Measurements from ENCODE around the gene RABGEF1.
"Not testable (repeated sequence)": the region's sequence is repeated elsewhere in the genome, so short reads cannot be mapped to it uniquely, and the experiment has no call there.

Gene RABGEF1

GRCh38 chr7:66817208-66817795 lies 76.8 kb downstream of the RABGEF1 start:
- Mint-ChIP-seq H3K36me3 (peaks cover 14 to 29% of the 10 kb centered on the region in 2 donors), H3K4me3 (peak overlapping the region; percentile 8 to 48), H3K27ac (peak overlapping the region; percentile 77), H3K4me1 (peaks cover 19 to 34% of the 10 kb centered on the region in 2 donors)
- ATAC-seq (replicated peaks): peak; percentile 86 to 88
- not testable (repeated sequence) for H3K27me3 Mint-ChIP-seq, H3K9me3 Mint-ChIP-seq
- peak; percentile 17 for DNase-seq

- not testable (repeated sequence) for H3K9me3 Mint-ChIP-seq, H3K27ac Mint-ChIP-seq, H3K4me3 Mint-ChIP-seq
These were observed 77.4 kb downstream of the RABGEF1 start for GRCh38 chr7:66817956-66818355.

GRCh38 chr7:66824041-66824440 lies 83.5 kb downstream of the RABGEF1 start:
- H3K4me3 Mint-ChIP-seq: no peak overlapping the region

More at GRCh38 chr7:66817956-66818355, 77.4 kb downstream of the RABGEF1 start:
- ATAC-seq (replicated peaks); DNase-seq; H3K27me3 Mint-ChIP-seq: not testable (repeated sequence)
- peaks cover 18 to 27% of the 10 kb centered on the region in 2 donors for H3K4me1 Mint-ChIP-seq
- peaks cover 11 to 23% of the 10 kb centered on the region in 2 donors for H3K36me3 Mint-ChIP-seq

GRCh38 chr7:66825538-66825937 lies 85.0 kb downstream of the RABGEF1 start:
- not testable (repeated sequence) for H3K36me3 Mint-ChIP-seq, H3K4me1 Mint-ChIP-seq, H3K27ac Mint-ChIP-seq, H3K4me3 Mint-ChIP-seq, H3K27me3 Mint-ChIP-seq, H3K9me3 Mint-ChIP-seq
- peak; percentile 15 for DNase-seq
- peak; percentile 72 to 73 for ATAC-seq (replicated peaks)

More at GRCh38 chr7:66824041-66824440, 83.5 kb downstream of the RABGEF1 start:
- no peaks in the 10 kb centered on the region for H3K9me3 Mint-ChIP-seq
- peaks cover 0 to 4% of the 10 kb centered on the region in 2 donors for H3K36me3 Mint-ChIP-seq
- H3K4me1 Mint-ChIP-seq: no peaks in the 10 kb centered on the region
- no peaks in the 10 kb centered on the region for H3K27me3 Mint-ChIP-seq
- no peak overlapping the region for H3K27ac Mint-ChIP-seq
- no peak for ATAC-seq (replicated peaks)
- DNase-seq: no peak

- H3K9me3 Mint-ChIP-seq: no peaks in the 10 kb centered on the region
- DNase-seq (no peak), ATAC-seq (replicated peaks) (no peak)
- H3K4me1 Mint-ChIP-seq: no peaks in the 10 kb centered on the region
- no peak overlapping the region for H3K4me3 Mint-ChIP-seq
- no peaks in the 10 kb centered on the region for H3K27me3 Mint-ChIP-seq
- no peak overlapping the region for H3K27ac Mint-ChIP-seq
- H3K36me3 Mint-ChIP-seq: peaks cover 0 to 4% of the 10 kb centered on the region in 2 donors
These were observed 86.1 kb downstream of the RABGEF1 start for GRCh38 chr7:66826649-66827048.

GRCh38 chr7:66830976-66831375 lies 90.4 kb downstream of the RABGEF1 start:
- H3K36me3 Mint-ChIP-seq; H3K27me3 Mint-ChIP-seq; DNase-seq; H3K4me3 Mint-ChIP-seq; H3K9me3 Mint-ChIP-seq; H3K4me1 Mint-ChIP-seq; ATAC-seq (replicated peaks); H3K27ac Mint-ChIP-seq: not testable (repeated sequence)

GRCh38 chr7:66832531-66833351 lies 92.2 kb downstream of the RABGEF1 start:
- no peak overlapping the region for H3K27ac Mint-ChIP-seq
- ATAC-seq (replicated peaks) (no peak), DNase-seq (no peak)
- no peak overlapping the region for H3K4me3 Mint-ChIP-seq
- no peaks in the 10 kb centered on the region for H3K4me1 Mint-ChIP-seq
- no peaks in the 10 kb centered on the region for H3K27me3 Mint-ChIP-seq
- H3K9me3 Mint-ChIP-seq: peaks cover 0 to 4% of the 10 kb centered on the region in 2 donors
- H3K36me3 Mint-ChIP-seq: peaks cover 0 to 2% of the 10 kb centered on the region in 2 donors

- Mint-ChIP-seq H3K27me3 (no peaks in the 10 kb centered on the region), H3K4me1 (no peaks in the 10 kb centered on the region), H3K4me3 (no peak overlapping the region), H3K36me3 (peaks cover 0 to 2% of the 10 kb centered on the region in 2 donors), H3K9me3 (peaks cover 0 to 4% of the 10 kb centered on the region in 2 donors), H3K27ac (no peak overlapping the region)
- DNase-seq (no peak), ATAC-seq (replicated peaks) (peak; percentile 43 to 50)
These were observed 96.5 kb downstream of the RABGEF1 start for GRCh38 chr7:66837007-66837406.

GRCh38 chr7:66837661-66838060 lies 97.1 kb downstream of the RABGEF1 start:
- peaks cover 0 to 2% of the 10 kb centered on the region in 2 donors for H3K36me3 Mint-ChIP-seq
- no peak for ATAC-seq (replicated peaks)
- peaks cover 0 to 4% of the 10 kb centered on the region in 2 donors for H3K9me3 Mint-ChIP-seq
- no peak overlapping the region for H3K4me3 Mint-ChIP-seq
- DNase-seq: no peak
- no peak overlapping the region for H3K27ac Mint-ChIP-seq
- no peaks in the 10 kb centered on the region for H3K27me3 Mint-ChIP-seq
- H3K4me1 Mint-ChIP-seq: peaks cover 0 to 2% of the 10 kb centered on the region in 2 donors

- no peak for ATAC-seq (replicated peaks)
- Mint-ChIP-seq H3K9me3 (peaks cover 0 to 4% of the 10 kb centered on the region in 2 donors), H3K36me3 (peaks cover 2 to 3% of the 10 kb centered on the region in 2 donors), H3K4me1 (peaks cover 8 to 22% of the 10 kb centered on the region in 2 donors), H3K27me3 (no peaks in the 10 kb centered on the region), H3K27ac (no peak overlapping the region), H3K4me3 (no peak overlapping the region)
- DNase-seq: no peak
These were observed 99.3 kb downstream of the RABGEF1 start for GRCh38 chr7:66839814-66840213.

GRCh38 chr7:66840316-66840715 lies 99.8 kb downstream of the RABGEF1 start:
- ATAC-seq (replicated peaks): no peak
- Mint-ChIP-seq H3K27ac (no peak overlapping the region), H3K4me3 (no peak overlapping the region), H3K36me3 (peaks cover 4% of the 10 kb centered on the region in 2 donors), H3K9me3 (peaks cover 0 to 4% of the 10 kb centered on the region in 2 donors), H3K4me1 (peaks cover 10 to 24% of the 10 kb centered on the region in 2 donors), H3K27me3 (no peaks in the 10 kb centered on the region)
- no peak for DNase-seq

GRCh38 chr7:66841898-66842297 lies 101.4 kb downstream of the RABGEF1 start:
- DNase-seq (no peak), ATAC-seq (replicated peaks) (no peak)
- Mint-ChIP-seq H3K9me3 (peaks cover 0 to 4% of the 10 kb centered on the region in 2 donors), H3K27me3 (no peaks in the 10 kb centered on the region), H3K36me3 (peaks cover 4% of the 10 kb centered on the region in 2 donors), H3K4me1 (peaks cover 14 to 35% of the 10 kb centered on the region in 2 donors), H3K27ac (no peak overlapping the region), H3K4me3 (no peak overlapping the region)

GRCh38 chr7:66843492-66843891 lies 103.0 kb downstream of the RABGEF1 start:
- not testable (repeated sequence) for DNase-seq; H3K27ac Mint-ChIP-seq; H3K27me3 Mint-ChIP-seq; H3K36me3 Mint-ChIP-seq; ATAC-seq (replicated peaks); H3K9me3 Mint-ChIP-seq
- Mint-ChIP-seq H3K4me1 (peaks cover 18 to 41% of the 10 kb centered on the region in 2 donors), H3K4me3 (peak overlapping the region; percentile 93 to 99)

GRCh38 chr7:66844552-66845378 lies 104.2 kb downstream of the RABGEF1 start:
- ATAC-seq (replicated peaks): peak; percentile 96 to 97
- peak; percentile 99 for DNase-seq
- H3K27ac Mint-ChIP-seq: peak overlapping the region; percentile 97
- H3K4me1 Mint-ChIP-seq: peaks cover 18 to 42% of the 10 kb centered on the region in 2 donors
- peaks cover 2 to 4% of the 10 kb centered on the region in 2 donors for H3K36me3 Mint-ChIP-seq
- no peaks in the 10 kb centered on the region for H3K9me3 Mint-ChIP-seq
- no peaks in the 10 kb centered on the region for H3K27me3 Mint-ChIP-seq
- peak overlapping the region; percentile 93 to 99 for H3K4me3 Mint-ChIP-seq
